Panc1 (cell line): ENCODE data around the gene CTAGE1.

Experiments
- POLR2AphosphoS5 ChIP-seq: IDR thresholded peaks from 2 replicates; pipeline ENCODE4 v1.6.1; 2012; ENCODE audit warnings: mild to moderate bottlenecking, low read depth, low read length, moderate library complexity
- TF ChIP-seq, protein P1 (sequence below): fragments of 450-650 bp; IDR thresholded peaks from 2 replicates; pipeline ENCODE4 v1.5.1; 2017; ENCODE audit warnings: mild to moderate bottlenecking

DNA sequence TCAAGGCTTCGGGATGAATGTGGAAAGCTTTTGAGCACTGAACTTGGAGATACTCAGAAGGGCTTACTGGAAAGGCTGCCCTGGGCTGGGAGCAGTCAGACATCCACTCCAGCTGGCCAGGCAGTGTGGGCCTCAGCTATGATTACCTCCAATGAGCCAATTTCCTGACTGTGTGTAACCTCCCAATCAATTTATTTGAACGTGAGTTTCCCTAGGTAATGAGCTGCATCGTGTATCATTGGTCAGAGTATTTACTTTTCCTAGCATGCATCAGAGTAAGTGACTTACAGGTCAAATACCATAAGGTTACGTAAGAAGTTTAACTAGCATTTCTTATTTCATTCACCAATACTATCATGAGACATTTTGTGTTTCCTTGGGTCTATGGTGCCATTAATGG lies 11.0 kb upstream of the CTAGE1 start:
- TF ChIP-seq, protein P1, sequence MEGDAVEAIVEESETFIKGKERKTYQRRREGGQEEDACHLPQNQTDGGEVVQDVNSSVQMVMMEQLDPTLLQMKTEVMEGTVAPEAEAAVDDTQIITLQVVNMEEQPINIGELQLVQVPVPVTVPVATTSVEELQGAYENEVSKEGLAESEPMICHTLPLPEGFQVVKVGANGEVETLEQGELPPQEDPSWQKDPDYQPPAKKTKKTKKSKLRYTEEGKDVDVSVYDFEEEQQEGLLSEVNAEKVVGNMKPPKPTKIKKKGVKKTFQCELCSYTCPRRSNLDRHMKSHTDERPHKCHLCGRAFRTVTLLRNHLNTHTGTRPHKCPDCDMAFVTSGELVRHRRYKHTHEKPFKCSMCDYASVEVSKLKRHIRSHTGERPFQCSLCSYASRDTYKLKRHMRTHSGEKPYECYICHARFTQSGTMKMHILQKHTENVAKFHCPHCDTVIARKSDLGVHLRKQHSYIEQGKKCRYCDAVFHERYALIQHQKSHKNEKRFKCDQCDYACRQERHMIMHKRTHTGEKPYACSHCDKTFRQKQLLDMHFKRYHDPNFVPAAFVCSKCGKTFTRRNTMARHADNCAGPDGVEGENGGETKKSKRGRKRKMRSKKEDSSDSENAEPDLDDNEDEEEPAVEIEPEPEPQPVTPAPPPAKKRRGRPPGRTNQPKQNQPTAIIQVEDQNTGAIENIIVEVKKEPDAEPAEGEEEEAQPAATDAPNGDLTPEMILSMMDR = no peak
- no peak for TF ChIP-seq POLR2AphosphoS5
